GM21576 (cell line): Measurements from ENCODE around the gene ACOT4.
"Not testable (repeated sequence)": the region's sequence is repeated elsewhere in the genome, so short reads cannot be mapped to it uniquely, and the experiment has no call there.

Source experiments
- ATAC-seq: cut with Tn5 transposase; IDR thresholded peaks from one replicate; pipeline ENCODE4 v1.9.1; 2021; ENCODE audit warnings: mild to moderate bottlenecking, moderate library complexity; ENCODE audit not compliant: unreplicated experiment

ACOT4 gene

GRCh38 chr14:73591690-73592449 is at the start of gene ACOT4:
ACOT4 (plus strand) TSS chr14:73591873; CDS start chr14:73591960, 87 bp downstream.
- ATAC-seq: no peak

- not testable (repeated sequence) for ATAC-seq
Measured at GRCh38 chr14:73542961-73543360, 48.7 kb upstream of the ACOT4 start.

GRCh38 chr14:73545353-73545752 is 46.3 kb upstream of the ACOT4 start:
- not testable (repeated sequence) for ATAC-seq

- ATAC-seq: not testable (repeated sequence)
Measured at GRCh38 chr14:73549097-73549496, 42.6 kb upstream of the ACOT4 start.

GRCh38 chr14:73549889-73550524 is 41.7 kb upstream of the ACOT4 start:
- not testable (repeated sequence) for ATAC-seq

GRCh38 chr14:73553845-73554244 is 37.8 kb upstream of the ACOT4 start:
- no peak for ATAC-seq

- ATAC-seq: not testable (repeated sequence)
Measured at GRCh38 chr14:73557201-73557600, 34.5 kb upstream of the ACOT4 start.

GRCh38 chr14:73558238-73558637 is 33.4 kb upstream of the ACOT4 start:
- ATAC-seq: not testable (repeated sequence)

- ATAC-seq: not testable (repeated sequence)
Measured at GRCh38 chr14:73562256-73562655, 29.4 kb upstream of the ACOT4 start.

GRCh38 chr14:73562696-73563095 is 29.0 kb upstream of the ACOT4 start:
- ATAC-seq: not testable (repeated sequence)

- not testable (repeated sequence) for ATAC-seq
Measured at GRCh38 chr14:73566431-73566830, 25.2 kb upstream of the ACOT4 start.

- not testable (repeated sequence) for ATAC-seq
Measured at GRCh38 chr14:73566935-73567334, 24.7 kb upstream of the ACOT4 start.

- no peak for ATAC-seq
Measured at GRCh38 chr14:73567358-73567757, 24.3 kb upstream of the ACOT4 start.

- ATAC-seq: no peak
Measured at GRCh38 chr14:73567951-73568885, 23.5 kb upstream of the ACOT4 start.

- ATAC-seq: not testable (repeated sequence)
Measured at GRCh38 chr14:73568886-73569184, 22.8 kb upstream of the ACOT4 start.

GRCh38 chr14:73569185-73569958 is 22.3 kb upstream of the ACOT4 start, which contains the start of gene ACOT2:
ACOT2 (plus strand) TSS chr14:73569213; CDS start chr14:73569241, 28 bp downstream.
- peak; percentile 49 for ATAC-seq

- not testable (repeated sequence) for ATAC-seq
Measured at GRCh38 chr14:73570913-73571312, 20.8 kb upstream of the ACOT4 start.

- not testable (repeated sequence) for ATAC-seq
Measured at GRCh38 chr14:73573034-73573433, 18.6 kb upstream of the ACOT4 start.

- ATAC-seq: not testable (repeated sequence)
Measured at GRCh38 chr14:73573740-73574139, 17.9 kb upstream of the ACOT4 start.

GRCh38 chr14:73574251-73574650 is 17.4 kb upstream of the ACOT4 start:
- not testable (repeated sequence) for ATAC-seq
